ENCODE measurements around the gene ARPC2.

DNA sequence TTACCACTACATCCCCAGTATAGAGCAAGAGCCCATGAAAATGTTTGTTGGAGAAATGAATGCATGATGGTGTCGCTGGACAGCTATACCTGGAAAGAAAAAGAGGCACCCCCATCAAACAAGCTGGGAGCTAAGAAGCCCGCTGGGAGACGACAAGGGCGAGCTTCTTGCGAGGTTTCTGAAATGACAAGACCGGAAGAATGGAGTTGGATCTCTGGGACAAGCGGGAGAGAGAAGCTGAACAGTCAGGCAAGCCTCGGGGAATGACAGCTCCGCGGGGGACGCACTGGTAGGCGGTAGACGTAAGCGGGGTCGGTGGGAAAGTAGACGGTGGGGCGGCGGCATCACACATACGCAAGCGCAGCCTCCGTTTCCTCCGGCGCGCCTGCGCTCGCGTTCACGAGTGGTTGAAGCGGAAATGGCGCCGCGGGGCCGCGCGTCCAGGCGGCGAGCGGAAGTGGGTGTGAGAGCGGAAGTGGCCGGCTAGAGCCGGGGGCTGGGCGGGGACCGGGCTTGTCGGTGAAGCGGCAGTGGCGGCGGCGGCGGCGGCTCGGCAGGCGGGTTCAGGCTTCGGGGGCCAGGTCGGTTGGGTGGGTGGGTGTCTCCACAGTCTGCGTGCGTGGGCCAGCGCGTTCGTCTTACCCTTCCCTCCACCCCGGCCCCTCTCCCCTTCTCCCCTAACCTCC, at the start of gene ARPC2:
- no peak for TF ChIP-seq CTBP1 (IDR thresholded peaks at IDR 0.05; ENCODE audit: borderline replicate concordance)
- no peak for TF ChIP-seq BHLHE40 (IDR thresholded peaks at IDR 0.05; ENCODE audit: borderline replicate concordance)
- peak; percentile 70 for TF ChIP-seq PKNOX1 (IDR thresholded peaks at IDR 0.05)
- TF ChIP-seq LEF1 (IDR thresholded peaks at IDR 0.05; ENCODE audit: borderline replicate concordance), result no peak
- no peak for TF ChIP-seq SP1 (IDR thresholded peaks at IDR 0.05)
- TF ChIP-seq ELF4 (IDR thresholded peaks at IDR 0.05), result peak; percentile 64
- no peak for TF ChIP-seq SUZ12 (IDR thresholded peaks at IDR 0.05)
- TF ChIP-seq HDGF (IDR thresholded peaks at IDR 0.05; ENCODE audit: borderline replicate concordance), result no peak
- no peak for TF ChIP-seq FOXM1 (IDR thresholded peaks at IDR 0.05; ENCODE audit: borderline replicate concordance)
- no peak for TF ChIP-seq ARNT (IDR thresholded peaks at IDR 0.05)

Data from HEK293T (cell line).